ENCODE measurements around the gene SLC66A2. TPM values are rescaled to one million over a fixed set of nuclear protein-coding genes. Genes with fewer than 3 reads are reported as not detected.

SLC66A2 gene
- total RNA-seq, 4 donors from 2014 or later, result 30.4 to 49.6 (median 35.1) TPM

- H3K9me3 ChIP-seq, result no peaks in the 10 kb centered on the region
- H3K27me3 ChIP-seq, result peaks cover 0 to 43% (median 0%) of the 10 kb centered on the region in 4 donors
- WGBS, 2 donors, result 85 to 92% methylated on average over 5 to 18 of the region's 74 CpGs
- no peak overlapping the region for H3K27ac ChIP-seq
- no peak for TF ChIP-seq CTCF (IDR thresholded peaks at IDR 0.05)
- no peak for TF ChIP-seq POLR2A (IDR thresholded peaks at IDR 0.05)
- intact Hi-C loops (cut with DNase I), result no loop called here
- H3K4me1 ChIP-seq, result no peaks in the 10 kb centered on the region
- no peak overlapping the region for H3K4me3 ChIP-seq
- H3K36me3 ChIP-seq, result no peaks in the 10 kb centered on the region
- DNase-seq, result no peak
Measured at GRCh38 chr18:79864006-79864725, 87.3 kb downstream of the SLC66A2 start.

GRCh38 chr18:79863161-79864005 is 88.1 kb downstream of the SLC66A2 start:
- Histone ChIP-seq H3K36me3 (no peaks in the 10 kb centered on the region), H3K4me1 (no peaks in the 10 kb centered on the region), H3K9me3 (no peaks in the 10 kb centered on the region), H3K4me3 (no peak overlapping the region), H3K27ac (no peak overlapping the region), H3K27me3 (peaks cover 0 to 44% (median 0%) of the 10 kb centered on the region in 4 donors)
- 73 to 80% methylated on average over 4 to 55 of the region's 102 CpGs for WGBS, 2 donors
- no peak for TF ChIP-seq CTCF (IDR thresholded peaks at IDR 0.05)
- no peak for TF ChIP-seq POLR2A (IDR thresholded peaks at IDR 0.05)
- no peak for DNase-seq
- intact Hi-C loops (cut with DNase I), result no loop called here

- 92 to 96% methylated on average over 15 of the region's 15 CpGs for WGBS, 2 donors
- no peak for TF ChIP-seq POLR2A (IDR thresholded peaks at IDR 0.05)
- no peak for TF ChIP-seq CTCF (IDR thresholded peaks at IDR 0.05)
- no peak for DNase-seq
- H3K4me1 ChIP-seq, result no peaks in the 10 kb centered on the region
- H3K4me3 ChIP-seq, result no peak overlapping the region
- no peaks in the 10 kb centered on the region for H3K9me3 ChIP-seq
- intact Hi-C loops (cut with DNase I), result no loop called here
- H3K27ac ChIP-seq, result no peak overlapping the region
- H3K36me3 ChIP-seq, result no peaks in the 10 kb centered on the region
- H3K27me3 ChIP-seq, result peaks cover 0 to 49% (median 0%) of the 10 kb centered on the region in 4 donors
Measured at GRCh38 chr18:79862562-79862961, 88.9 kb downstream of the SLC66A2 start.

- intact Hi-C loops (cut with DNase I), result no loop called here
- TF ChIP-seq POLR2A (IDR thresholded peaks at IDR 0.05), result no peak
- TF ChIP-seq CTCF (IDR thresholded peaks at IDR 0.05), result no peak
- Histone ChIP-seq H3K27ac (no peak overlapping the region), H3K27me3 (peaks cover 0 to 55% (median 0%) of the 10 kb centered on the region in 4 donors), H3K4me1 (peaks cover 0 to 8% (median under 1%) of the 10 kb centered on the region in 3 donors), H3K36me3 (no peaks in the 10 kb centered on the region), H3K4me3 (no peak overlapping the region), H3K9me3 (no peaks in the 10 kb centered on the region)
- 77 to 82% methylated on average over 2 of the region's 2 CpGs for WGBS, 2 donors
- no peak for DNase-seq
Measured at GRCh38 chr18:79861687-79862086, 89.8 kb downstream of the SLC66A2 start.

GRCh38 chr18:79859314-79859713 is 92.1 kb downstream of the SLC66A2 start:
- H3K4me3 ChIP-seq, result no peak overlapping the region
- H3K27ac ChIP-seq, result no peak overlapping the region
- no peaks in the 10 kb centered on the region for H3K9me3 ChIP-seq
- no peak for TF ChIP-seq CTCF (IDR thresholded peaks at IDR 0.05)
- no peak for TF ChIP-seq POLR2A (IDR thresholded peaks at IDR 0.05)
- intact Hi-C loops (cut with DNase I), result no loop called here
- DNase-seq, result no peak
- H3K4me1 ChIP-seq, result peaks cover 0 to 22% (median 5%) of the 10 kb centered on the region in 3 donors
- 81 to 82% methylated on average over 7 of the region's 7 CpGs for WGBS, 2 donors
- peaks cover 0 to 65% (median 0%) of the 10 kb centered on the region in 4 donors for H3K27me3 ChIP-seq
- H3K36me3 ChIP-seq, result no peaks in the 10 kb centered on the region
